CD14-positive monocyte (primary cell): Measurements from ENCODE around the gene VPS18. TPM values are rescaled to one million over a fixed set of nuclear protein-coding genes. Genes with fewer than 3 reads are reported as not detected.

Source experiments
- DNase-seq, 3 donors: peaks; one replicate each; pipeline ENCODE4 v3.0.0-alpha.2; 2011 to 2022
- H2AFZ ChIP-seq: 2 replicates; pipeline ENCODE4 v1.6.0; 2012; ENCODE audit warnings: mild to moderate bottlenecking, low read depth, low read length, inconsistent platforms; ENCODE audit not compliant: insufficient read depth, poor library complexity, severe bottlenecking
- H3K27ac ChIP-seq, 2 donors: 1 replicate in 1 of 2; 2 replicates in 1 of 2; pipeline ENCODE4 v1.5.1; 2012 to 2013; ENCODE audit warnings: low read length in 2 of 2, control low read depth in 1 of 2, inconsistent platforms in 1 of 2, low read depth in 1 of 2, mild to moderate bottlenecking in 1 of 2
- H3K27me3 ChIP-seq, 2 donors: one replicate each; pipeline versions ENCODE4 v1.6.0 to v1.6.1; 2011 to 2013; ENCODE audit warnings: low read length in 2 of 2; ENCODE audit not compliant: control insufficient read depth in 2 of 2, insufficient read depth in 2 of 2
- H3K36me3 ChIP-seq, 2 donors: replicated peaks in 1 of 2; 1 replicate in 1 of 2; 2 replicates in 1 of 2; pipeline versions ENCODE4 v1.5.1 to v1.6.1; 2012 to 2013; ENCODE audit warnings: low read length in 2 of 2, control low read depth in 1 of 2, inconsistent platforms in 1 of 2, mild to moderate bottlenecking in 1 of 2; ENCODE audit not compliant: insufficient read depth in 2 of 2, control insufficient read depth in 1 of 2
- H3K4me1 ChIP-seq, 2 donors: 1 replicate in 1 of 2; 2 replicates in 1 of 2; pipeline versions ENCODE4 v1.5.1 to v1.6.1; 2012 to 2013; ENCODE audit warnings: low read length in 2 of 2, control low read depth in 1 of 2, inconsistent platforms in 1 of 2, mild to moderate bottlenecking in 1 of 2, moderate library complexity in 1 of 2; ENCODE audit not compliant: insufficient read depth in 2 of 2, control insufficient read depth in 1 of 2
- H3K4me2 ChIP-seq: replicated peaks from 2 replicates; pipeline ENCODE3; 2012; ENCODE audit warnings: low read length, moderate library complexity, mild to moderate bottlenecking; ENCODE audit not compliant: poor library complexity, severe bottlenecking; ENCODE audit errors: extremely low read depth
- H3K4me3 ChIP-seq, 3 experiments: fragments of 200-600 bp in 1 of 3; sonication (generic) in 1 of 3; replicated peaks in 1 of 3; 1 replicate in 2 of 3; 2 replicates in 1 of 3; pipeline ENCODE4 v1.5.1; 2011 to 2013; ENCODE audit warnings: low read length in 3 of 3, mild to moderate bottlenecking in 3 of 3, control low read depth in 2 of 3, low read depth in 2 of 3, inconsistent platforms in 1 of 3, moderate library complexity in 1 of 3
- H3K79me2 ChIP-seq: 2 replicates; pipeline ENCODE4 v1.6.0; 2012; ENCODE audit warnings: mild to moderate bottlenecking, control low read depth, inconsistent platforms, low read length, moderate library complexity; ENCODE audit not compliant: insufficient read depth
- H3K9ac ChIP-seq: 2 replicates; pipeline ENCODE4 v1.6.0; 2017; ENCODE audit warnings: low read length, mild to moderate bottlenecking; ENCODE audit not compliant: insufficient read depth, poor library complexity, severe bottlenecking
- H3K9me3 ChIP-seq, 2 donors: replicated peaks in 1 of 2; 1 replicate in 1 of 2; 2 replicates in 1 of 2; pipeline versions ENCODE4 v1.5.1 to v1.6.1; 2012 to 2013; ENCODE audit warnings: low read length in 2 of 2, control low read depth in 1 of 2; ENCODE audit not compliant: control insufficient read depth in 1 of 2, insufficient read depth in 1 of 2
- H4K20me1 ChIP-seq: 2 replicates; pipeline ENCODE4 v1.6.0; 2012; ENCODE audit warnings: mild to moderate bottlenecking, low read length, control low read depth, moderate library complexity; ENCODE audit not compliant: insufficient read depth
- H3K27ac Mint-ChIP-seq, 7 donors: one replicate each; pipeline ENCODE4 v1.8.0; 2020; ENCODE audit warnings: mild to moderate bottlenecking in 7 of 7, mixed read lengths in 7 of 7, moderate library complexity in 6 of 7, inconsistent platforms in 2 of 7
- H3K27me3 Mint-ChIP-seq, 3 donors: one replicate each; pipeline ENCODE4 v1.8.0; 2021 to 2022; ENCODE audit warnings: low read depth in 3 of 3, mild to moderate bottlenecking in 3 of 3, mixed read lengths in 3 of 3, moderate library complexity in 3 of 3, inconsistent platforms in 1 of 3
- H3K36me3 Mint-ChIP-seq, 2 donors: one replicate each; pipeline ENCODE4 v1.8.0; 2020; ENCODE audit warnings: mixed read lengths in 2 of 2, inconsistent platforms in 1 of 2, mild to moderate bottlenecking in 1 of 2
- H3K4me1 Mint-ChIP-seq: one replicate; pipeline ENCODE4 v1.8.0; 2020; ENCODE audit warnings: mild to moderate bottlenecking, mixed read lengths
- H3K4me3 Mint-ChIP-seq, 2 donors: one replicate each; pipeline ENCODE4 v1.8.0; 2020; ENCODE audit warnings: mild to moderate bottlenecking in 2 of 2, mixed read lengths in 2 of 2, moderate library complexity in 1 of 2
- H3K9me3 Mint-ChIP-seq, 7 donors: one replicate each; pipeline ENCODE4 v1.8.0; 2020 to 2022; ENCODE audit warnings: mixed read lengths in 7 of 7, mild to moderate bottlenecking in 6 of 7, moderate library complexity in 6 of 7, inconsistent platforms in 2 of 7
- WGBS: methylation state at CpG from one replicate; pipeline ENCODE4 v1.1.5; 2013; ENCODE audit warnings: missing lambda C conversion rate; ENCODE audit not compliant: insufficient coverage; 5-methylcytosine and 5-hydroxymethylcytosine counted together
- intact Hi-C, 2 donors: fragments of 100-400 bp; cut with micrococcal nuclease; formaldehyde crosslinking; loops; one replicate each; pipeline versions ENCODE4 v1.15.0 to v1.15.1; 2023
- polyA plus RNA-seq, 3 donors: library from polyadenylated mRNA; depleted of rRNA in 1 of 3; unstranded in 2 of 3; stranded (reverse) in 1 of 3; fragments of 300-500 nt in 2 of 3; fragments of >200 nt in 1 of 3; fragmentation: Illumina TruSeq in 2 of 3; gene quantifications; 1 replicate in 2 of 3; 2 replicates in 1 of 3; pipeline ENCODE4 v1.2.3, GENCODE V29; 2012 to 2021
- TF ChIP-seq, protein P1 (sequence below): fragments of 200-600 bp; IDR thresholded peaks from one replicate; pipeline ENCODE4 v1.8.0; 2022; ENCODE audit warnings: antibody characterized with exemption, mild to moderate bottlenecking

Gene VPS18
- polyA plus RNA-seq, 3 donors = 12.1 to 22.8 (median 21.8) TPM

DNA sequence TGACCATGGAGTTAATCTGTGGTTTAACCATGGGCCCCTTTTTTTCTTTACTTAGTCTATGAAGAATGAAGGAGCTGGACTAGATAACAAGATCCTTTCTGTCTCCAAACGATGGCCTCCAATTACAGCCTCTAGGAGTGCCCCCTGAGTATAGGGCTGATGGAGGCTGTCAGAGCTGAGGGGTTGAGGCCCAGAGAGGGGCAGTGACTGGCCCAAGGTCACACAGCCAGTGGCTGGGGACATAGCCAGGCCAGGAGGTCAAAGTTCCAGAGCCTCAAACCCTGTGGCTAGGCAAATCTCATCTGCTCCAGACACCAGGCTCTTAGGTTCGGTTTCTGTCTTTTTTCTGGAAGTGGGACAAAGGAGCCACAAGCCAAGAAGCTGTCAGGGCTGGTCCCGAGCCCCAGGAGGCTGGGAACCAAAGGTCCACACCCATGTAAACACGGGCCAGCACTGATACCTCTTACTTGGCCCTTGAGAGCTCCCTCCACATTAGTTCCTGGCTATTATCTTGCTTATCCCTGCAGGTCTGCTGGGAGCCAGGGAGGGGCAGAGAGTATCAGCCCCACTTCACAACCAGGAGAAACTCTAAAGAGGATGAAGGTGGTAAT, 30.5 kb upstream of the VPS18 start:
- 98% methylated on average over 4 of the region's 4 CpGs for WGBS
- intact Hi-C loops = no loop called here
- H2AFZ ChIP-seq = no peak overlapping the region
- H3K79me2 ChIP-seq = no peaks in the 10 kb centered on the region
- H3K27ac Mint-ChIP-seq = no peak overlapping the region
- H3K4me1 Mint-ChIP-seq = peaks cover 24% of the 10 kb centered on the region
- H3K9me3 ChIP-seq = no peaks in the 10 kb centered on the region
- H3K27ac ChIP-seq = no peak overlapping the region
- TF ChIP-seq, protein P1, sequence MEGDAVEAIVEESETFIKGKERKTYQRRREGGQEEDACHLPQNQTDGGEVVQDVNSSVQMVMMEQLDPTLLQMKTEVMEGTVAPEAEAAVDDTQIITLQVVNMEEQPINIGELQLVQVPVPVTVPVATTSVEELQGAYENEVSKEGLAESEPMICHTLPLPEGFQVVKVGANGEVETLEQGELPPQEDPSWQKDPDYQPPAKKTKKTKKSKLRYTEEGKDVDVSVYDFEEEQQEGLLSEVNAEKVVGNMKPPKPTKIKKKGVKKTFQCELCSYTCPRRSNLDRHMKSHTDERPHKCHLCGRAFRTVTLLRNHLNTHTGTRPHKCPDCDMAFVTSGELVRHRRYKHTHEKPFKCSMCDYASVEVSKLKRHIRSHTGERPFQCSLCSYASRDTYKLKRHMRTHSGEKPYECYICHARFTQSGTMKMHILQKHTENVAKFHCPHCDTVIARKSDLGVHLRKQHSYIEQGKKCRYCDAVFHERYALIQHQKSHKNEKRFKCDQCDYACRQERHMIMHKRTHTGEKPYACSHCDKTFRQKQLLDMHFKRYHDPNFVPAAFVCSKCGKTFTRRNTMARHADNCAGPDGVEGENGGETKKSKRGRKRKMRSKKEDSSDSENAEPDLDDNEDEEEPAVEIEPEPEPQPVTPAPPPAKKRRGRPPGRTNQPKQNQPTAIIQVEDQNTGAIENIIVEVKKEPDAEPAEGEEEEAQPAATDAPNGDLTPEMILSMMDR = no peak
- no peak overlapping the region for H3K4me2 ChIP-seq
- no peak overlapping the region for H3K4me3 ChIP-seq
- no peak for DNase-seq
- no peak overlapping the region for H3K9ac ChIP-seq
- H3K4me3 Mint-ChIP-seq = no peak overlapping the region
- H3K4me1 ChIP-seq = peaks cover 20 to 29% of the 10 kb centered on the region in 2 donors
- peaks cover 1 to 6% (median 3%) of the 10 kb centered on the region in 3 donors for H3K27me3 Mint-ChIP-seq
- no peaks in the 10 kb centered on the region for H3K27me3 ChIP-seq
- peaks cover 0 to 3% (median 0%) of the 10 kb centered on the region in 7 donors for H3K9me3 Mint-ChIP-seq
- H3K36me3 Mint-ChIP-seq = no peaks in the 10 kb centered on the region
- no peaks in the 10 kb centered on the region for H4K20me1 ChIP-seq
- H3K36me3 ChIP-seq = no peaks in the 10 kb centered on the region

GRCh38 chr15:40867199-40867598, 27.1 kb upstream of the VPS18 start:
- Histone ChIP-seq H3K27me3 (no peaks in the 10 kb centered on the region), H2AFZ (no peak overlapping the region), H3K9ac (no peak overlapping the region), H3K4me1 (no peaks in the 10 kb centered on the region), H3K36me3 (no peaks in the 10 kb centered on the region), H3K4me2 (no peak overlapping the region), H3K4me3 (no peak overlapping the region), H3K27ac (no peak overlapping the region), H3K79me2 (no peaks in the 10 kb centered on the region), H3K9me3 (no peaks in the 10 kb centered on the region), H4K20me1 (no peaks in the 10 kb centered on the region)
- Mint-ChIP-seq H3K27ac (no peak overlapping the region), H3K4me1 (no peaks in the 10 kb centered on the region), H3K27me3 (peaks cover 4 to 11% (median 8%) of the 10 kb centered on the region in 3 donors), H3K4me3 (no peak overlapping the region), H3K9me3 (no peaks in the 10 kb centered on the region), H3K36me3 (no peaks in the 10 kb centered on the region)
- TF ChIP-seq, protein P1 = no peak
- WGBS = 100% methylated on average over 3 of the region's 4 CpGs
- intact Hi-C loops = no loop called here
- DNase-seq = no peak
